Mesothelial cell of epicardium (in vitro differentiated cells): ENCODE measurements around the gene NUFIP1. TPM values are rescaled to one million over a fixed set of nuclear protein-coding genes. Genes with fewer than 3 reads are reported as not detected.

Experiments used
- DNase-seq, 2 experiments: peaks; one replicate each; pipeline ENCODE4 v3.0.0; 2021; ENCODE audit warnings: low spot score in 2 of 2; ENCODE audit not compliant: unreplicated experiment in 2 of 2
- H3K27ac Mint-ChIP-seq: 2 replicates; pipeline ENCODE4 v1.8.0; 2021; ENCODE audit warnings: mixed read lengths
- H3K27me3 Mint-ChIP-seq: 2 replicates; pipeline ENCODE4 v1.8.0; 2021; ENCODE audit warnings: low read depth, mixed read lengths
- H3K36me3 Mint-ChIP-seq: 2 replicates; pipeline ENCODE4 v1.8.0; 2021; ENCODE audit warnings: mixed read lengths
- H3K4me1 Mint-ChIP-seq: 2 replicates; pipeline ENCODE4 v1.8.0; 2021; ENCODE audit warnings: mixed read lengths
- H3K4me3 Mint-ChIP-seq: 2 replicates; pipeline ENCODE4 v1.8.0; 2021; ENCODE audit warnings: mild to moderate bottlenecking, moderate library complexity, mixed read lengths
- H3K9me3 Mint-ChIP-seq: 2 replicates; pipeline ENCODE4 v1.8.0; 2021; ENCODE audit warnings: mixed read lengths
- total RNA-seq: library from RNA; stranded (reverse); gene quantifications from 3 replicates; pipeline ENCODE4 v1.2.1, GENCODE V29; 2021
- TF ChIP-seq, protein P1 (sequence below): fragments of 200-600 bp; sonication (generic); IDR thresholded peaks from one replicate; pipeline ENCODE4 v1.5.0; 2021; ENCODE audit warnings: antibody characterized with exemption; ENCODE audit not compliant: unreplicated experiment

The NUFIP1 gene
- total RNA-seq, 1 donor from 2014 or later: 9.9 TPM

DNA sequence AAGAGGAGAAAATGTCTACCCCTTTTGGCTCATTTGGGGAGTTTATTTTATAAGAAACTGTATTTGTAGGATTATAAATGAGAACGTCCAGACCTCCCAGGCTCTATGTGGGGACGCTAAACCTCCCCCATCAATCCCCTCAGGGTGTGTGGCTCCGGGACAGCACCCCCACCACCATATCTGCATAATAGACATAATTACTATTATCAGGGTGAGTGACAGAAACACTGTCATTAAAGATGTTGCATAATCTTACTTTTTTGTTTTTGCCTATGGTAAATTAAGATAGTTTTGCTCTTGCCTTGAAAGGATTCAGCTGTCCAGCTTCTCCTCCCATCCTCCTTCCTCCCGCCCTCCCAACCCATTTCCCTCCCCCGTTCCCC is 93.3 kb downstream of the NUFIP1 start:
- TF ChIP-seq, protein P1, sequence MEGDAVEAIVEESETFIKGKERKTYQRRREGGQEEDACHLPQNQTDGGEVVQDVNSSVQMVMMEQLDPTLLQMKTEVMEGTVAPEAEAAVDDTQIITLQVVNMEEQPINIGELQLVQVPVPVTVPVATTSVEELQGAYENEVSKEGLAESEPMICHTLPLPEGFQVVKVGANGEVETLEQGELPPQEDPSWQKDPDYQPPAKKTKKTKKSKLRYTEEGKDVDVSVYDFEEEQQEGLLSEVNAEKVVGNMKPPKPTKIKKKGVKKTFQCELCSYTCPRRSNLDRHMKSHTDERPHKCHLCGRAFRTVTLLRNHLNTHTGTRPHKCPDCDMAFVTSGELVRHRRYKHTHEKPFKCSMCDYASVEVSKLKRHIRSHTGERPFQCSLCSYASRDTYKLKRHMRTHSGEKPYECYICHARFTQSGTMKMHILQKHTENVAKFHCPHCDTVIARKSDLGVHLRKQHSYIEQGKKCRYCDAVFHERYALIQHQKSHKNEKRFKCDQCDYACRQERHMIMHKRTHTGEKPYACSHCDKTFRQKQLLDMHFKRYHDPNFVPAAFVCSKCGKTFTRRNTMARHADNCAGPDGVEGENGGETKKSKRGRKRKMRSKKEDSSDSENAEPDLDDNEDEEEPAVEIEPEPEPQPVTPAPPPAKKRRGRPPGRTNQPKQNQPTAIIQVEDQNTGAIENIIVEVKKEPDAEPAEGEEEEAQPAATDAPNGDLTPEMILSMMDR: no peak
- Mint-ChIP-seq H3K36me3 (no peaks in the 10 kb centered on the region), H3K4me1 (peaks cover 22% of the 10 kb centered on the region), H3K9me3 (peaks cover 7% of the 10 kb centered on the region), H3K27me3 (no peaks in the 10 kb centered on the region), H3K27ac (no peak overlapping the region), H3K4me3 (no peak overlapping the region)
- DNase-seq: no peak

DNA sequence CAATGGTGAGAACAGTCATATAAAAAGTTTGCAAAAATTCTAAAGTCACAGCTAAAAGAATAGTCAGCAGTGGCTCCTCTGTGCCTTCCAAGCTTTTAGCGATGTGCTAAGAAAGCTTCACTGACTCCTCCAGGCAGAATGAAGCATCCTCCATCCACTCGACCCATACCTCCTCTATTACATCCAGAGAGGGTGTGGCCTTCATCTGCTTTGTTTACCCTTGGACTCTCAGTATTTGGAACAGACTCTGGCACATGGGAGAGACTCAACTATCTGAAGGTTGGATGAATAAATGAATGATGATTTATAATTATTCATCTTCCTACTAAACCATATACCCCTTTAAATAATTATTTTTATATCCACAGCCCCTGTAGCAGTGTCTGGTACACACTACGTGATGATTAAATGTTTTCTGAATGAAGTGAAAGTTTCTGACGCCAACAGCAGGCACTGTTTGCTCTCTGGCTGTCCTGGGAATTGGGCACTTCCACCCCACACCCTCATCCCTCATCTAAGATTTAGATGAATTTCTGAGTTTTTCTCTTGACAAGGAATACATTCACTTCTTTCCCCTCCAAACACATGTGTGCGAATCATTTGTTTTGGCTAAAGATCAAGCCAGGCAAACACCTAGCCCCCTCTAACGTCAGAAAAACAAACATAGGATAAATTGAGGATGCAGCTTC is 93.9 kb downstream of the NUFIP1 start:
- TF ChIP-seq, protein P1: no peak
- Mint-ChIP-seq H3K4me1 (peaks cover 18% of the 10 kb centered on the region), H3K4me3 (no peak overlapping the region), H3K36me3 (no peaks in the 10 kb centered on the region), H3K27me3 (no peaks in the 10 kb centered on the region), H3K9me3 (peaks cover 7% of the 10 kb centered on the region), H3K27ac (no peak overlapping the region)
- DNase-seq: no peak

DNA sequence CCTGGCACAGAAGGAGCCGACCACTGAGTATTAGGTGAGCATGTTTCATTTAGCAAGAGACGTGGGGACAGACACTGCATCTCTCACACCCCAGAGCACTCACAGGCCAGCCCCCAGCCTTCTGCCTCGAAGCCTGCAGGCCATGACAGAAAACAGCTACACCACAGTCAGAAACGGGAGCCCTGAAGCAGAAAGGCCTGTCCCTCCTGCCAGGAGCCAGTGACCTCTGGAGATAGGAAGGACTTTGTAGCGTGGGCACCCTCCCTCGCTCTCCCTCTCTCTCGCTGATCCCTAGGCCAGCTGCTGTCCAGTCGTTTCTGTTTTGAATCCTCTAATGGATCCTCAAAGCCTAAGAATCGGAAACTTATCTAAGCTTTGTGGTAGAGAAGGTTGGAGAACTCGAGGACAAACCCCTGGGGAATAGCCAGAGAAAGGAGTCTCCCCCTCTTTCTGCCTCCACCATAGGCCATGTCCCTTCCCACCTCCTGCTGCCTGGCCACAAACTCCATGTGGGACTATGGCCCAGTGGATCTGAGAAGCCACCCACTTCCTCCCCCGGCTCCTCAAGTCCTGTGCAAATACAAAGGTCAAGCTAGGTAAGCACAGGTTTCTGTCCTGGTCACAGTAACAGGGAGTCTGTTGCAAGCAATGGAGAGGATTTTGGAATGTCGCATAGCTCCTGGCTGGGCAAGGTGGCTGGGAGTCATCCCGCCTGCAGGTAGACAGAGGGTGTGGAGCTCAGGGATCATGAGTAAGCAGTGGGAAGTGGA is 95.1 kb downstream of the NUFIP1 start:
- H3K9me3 Mint-ChIP-seq: peaks cover 7% of the 10 kb centered on the region
- H3K27ac Mint-ChIP-seq: no peak overlapping the region
- H3K4me1 Mint-ChIP-seq: peaks cover 8% of the 10 kb centered on the region
- TF ChIP-seq, protein P1: no peak
- H3K36me3 Mint-ChIP-seq: no peaks in the 10 kb centered on the region
- H3K4me3 Mint-ChIP-seq: no peak overlapping the region
- no peaks in the 10 kb centered on the region for H3K27me3 Mint-ChIP-seq
- DNase-seq: no peak

Other genes with a start within 250 kb of the NUFIP1 start
- gene GPALPP1, start 67 bp upstream of the NUFIP1 start, total RNA-seq: 33.6 to 35.0 TPM (median 33.7 TPM) in 3 replicates
- gene GTF2F2, start 131.0 kb upstream of the NUFIP1 start, total RNA-seq: 19.9 to 21.4 TPM (median 20.7 TPM) in 3 replicates
- gene KCTD4, start 211.6 kb upstream of the NUFIP1 start, total RNA-seq: not detected in 3 replicates